Tibial nerve (tissue), 4 donors: ENCODE data around the gene TMIGD2. TPM values are rescaled to one million over a fixed set of nuclear protein-coding genes. Genes with fewer than 3 reads are reported as not detected.

Experiments
- DNase-seq, 2 donors: peaks; one replicate each; pipeline ENCODE4 v3.0.0-alpha.2; 2019; ENCODE audit warnings: low spot score in 2 of 2
- H3K27ac ChIP-seq, 4 donors: fragments of 200-600 bp; sonication (generic) in 3 of 4; one replicate each; pipeline ENCODE4 v1.5.1; 2017 to 2019; ENCODE audit warnings: mild to moderate bottlenecking in 1 of 4
- H3K27me3 ChIP-seq, 2 donors: fragments of 200-600 bp; sonication (generic) in 1 of 2; one replicate each; pipeline versions ENCODE4 v1.5.1 to v1.6.0; 2017 to 2019
- H3K36me3 ChIP-seq, 3 donors: fragments of 200-600 bp; sonication (generic); one replicate each; pipeline ENCODE4 v1.5.1; 2018 to 2019
- H3K4me1 ChIP-seq, 4 donors: fragments of 200-600 bp; sonication (generic) in 3 of 4; one replicate each; pipeline ENCODE4 v1.5.1; 2017 to 2019
- H3K4me3 ChIP-seq, 4 donors: fragments of 200-600 bp; sonication (generic) in 3 of 4; one replicate each; pipeline ENCODE4 v1.5.1; 2017 to 2019; ENCODE audit warnings: mild to moderate bottlenecking in 1 of 4, moderate library complexity in 1 of 4
- H3K9me3 ChIP-seq, 4 donors: fragments of 200-600 bp; sonication (generic) in 3 of 4; one replicate each; pipeline ENCODE4 v1.5.1; 2017 to 2019
- CTCF ChIP-seq, 5 experiments: fragments of 200-600 bp in 3 of 5; fragments of 450-650 bp in 2 of 5; sonication (generic) in 3 of 5; IDR thresholded peaks; one replicate each; pipeline ENCODE4 v1.5.1; 2016 to 2019; ENCODE audit warnings: antibody characterized with exemption in 5 of 5, mild to moderate bottlenecking in 3 of 5, moderate library complexity in 2 of 5
- EP300 ChIP-seq, 2 donors: sonication (generic); formaldehyde crosslinking; IDR thresholded peaks; one replicate each; pipeline ENCODE4 v1.6.1; 2017; ENCODE audit warnings: antibody characterized with exemption in 2 of 2, mild to moderate bottlenecking in 1 of 2
- POLR2A ChIP-seq, 2 donors: fragments of 450-650 bp; IDR thresholded peaks; one replicate each; pipeline ENCODE4 v1.6.1; 2017; ENCODE audit warnings: antibody characterized with exemption in 2 of 2, mild to moderate bottlenecking in 2 of 2, moderate library complexity in 2 of 2
- WGBS, 2 donors: methylation state at CpG; one replicate each; pipeline ENCODE4 v1.1.5; 2018; 5-methylcytosine and 5-hydroxymethylcytosine counted together
- total RNA-seq, 4 donors: library from RNA; depleted of rRNA; stranded (reverse); fragments of >200 nt; gene quantifications; one replicate each; pipeline ENCODE4 v1.1.0, GENCODE V29; 2016

The TMIGD2 gene
- total RNA-seq, 4 donors from 2014 or later: 0.60 to 7.9 (median 1.2) TPM; not detected in 1

GRCh38 chr19:4310247-4311121 is 8.3 kb upstream of the TMIGD2 start:
- 89 to 96% methylated on average over 21 of the region's 22 CpGs for WGBS, 2 donors
- Histone ChIP-seq H3K9me3 (no peaks in the 10 kb centered on the region), H3K4me3 (no peak overlapping the region), H3K27ac (no peak overlapping the region), H3K27me3 (peaks cover 0 to under 1% of the 10 kb centered on the region in 2 donors), H3K4me1 (peaks cover 0 to 6% (median 0%) of the 10 kb centered on the region in 4 donors), H3K36me3 (no peaks in the 10 kb centered on the region)
- DNase-seq: no peak
- TF ChIP-seq CTCF (IDR thresholded peaks at IDR 0.05) (no peak), EP300 (IDR thresholded peaks at IDR 0.05) (no peak), POLR2A (IDR thresholded peaks at IDR 0.05) (no peak)

GRCh38 chr19:4305659-4306058 is 3.5 kb upstream of the TMIGD2 start:
- WGBS, 2 donors: 80 to 81% methylated on average over 15 to 16 of the region's 16 CpGs
- Histone ChIP-seq H3K27me3 (peaks cover 0 to 22% of the 10 kb centered on the region in 2 donors), H3K36me3 (no peaks in the 10 kb centered on the region), H3K4me1 (peaks cover 0 to 9% (median 0%) of the 10 kb centered on the region in 4 donors), H3K4me3 (no peak overlapping the region), H3K9me3 (no peaks in the 10 kb centered on the region), H3K27ac (no peak overlapping the region)
- TF ChIP-seq CTCF (IDR thresholded peaks at IDR 0.05): no peak
- DNase-seq: no peak

- WGBS, 2 donors: 74 to 78% methylated on average over 7 of the region's 7 CpGs
- peaks cover 0 to 22% of the 10 kb centered on the region in 2 donors for H3K27me3 ChIP-seq
Measured at GRCh38 chr19:4305257-4305612, 3.0 kb upstream of the TMIGD2 start.

GRCh38 chr19:4304538-4305256 is 2.5 kb upstream of the TMIGD2 start, which contains the start of gene FSD1:
Gene FSD1, plus strand, starts transcription at chr19:4304598. Its CDS starts 149 bp downstream, at chr19:4304747.
- no peak for DNase-seq
- 4 to 40% methylated on average over 4 to 31 of the region's 63 CpGs for WGBS, 2 donors

More at GRCh38 chr19:4305257-4305612, 3.0 kb upstream of the TMIGD2 start:
- Histone ChIP-seq H3K36me3 (no peaks in the 10 kb centered on the region), H3K9me3 (no peaks in the 10 kb centered on the region), H3K4me3 (no peak overlapping the region), H3K27ac (no peak overlapping the region), H3K4me1 (peaks cover 0 to 9% (median 0%) of the 10 kb centered on the region in 4 donors)
- TF ChIP-seq POLR2A (IDR thresholded peaks at IDR 0.05): no peak
- no peak for TF ChIP-seq EP300 (IDR thresholded peaks at IDR 0.05)
- TF ChIP-seq CTCF (IDR thresholded peaks at IDR 0.05): no peak
- DNase-seq: no peak

More at GRCh38 chr19:4304538-4305256, 2.5 kb upstream of the TMIGD2 start, which contains the start of gene FSD1:
- H3K4me1 ChIP-seq: peaks cover 0 to 9% (median 0%) of the 10 kb centered on the region in 4 donors
- H3K27me3 ChIP-seq: peaks cover 0 to 22% of the 10 kb centered on the region in 2 donors
- TF ChIP-seq CTCF (IDR thresholded peaks at IDR 0.05) (no peak), POLR2A (IDR thresholded peaks at IDR 0.05) (no peak), EP300 (IDR thresholded peaks at IDR 0.05) (no peak)
- H3K4me3 ChIP-seq: peak within 1 kb of the TSS in 2 of 4 donors; percentile 23 to 34
- no peaks in the 10 kb centered on the region for H3K9me3 ChIP-seq
- H3K36me3 ChIP-seq: no peaks in the 10 kb centered on the region
- no peak within 1 kb of the TSS for H3K27ac ChIP-seq
